Chondrocyte (in vitro differentiated cells): ENCODE data around the gene ROBO2. TPM values are rescaled to one million over a fixed set of nuclear protein-coding genes. Genes with fewer than 3 reads are reported as not detected.

Experiments used
- DNase-seq: peaks from one replicate; pipeline ENCODE4 v3.0.0; 2021; ENCODE audit warnings: mixed read lengths, low spot score
- H3K27ac Mint-ChIP-seq: one replicate; pipeline ENCODE4 v1.8.0; 2021; ENCODE audit warnings: mild to moderate bottlenecking, moderate library complexity, mixed read lengths; ENCODE audit not compliant: unreplicated experiment
- H3K27me3 Mint-ChIP-seq: 2 replicates; pipeline ENCODE4 v1.8.0; 2021; ENCODE audit warnings: low read depth, mixed read lengths
- H3K36me3 Mint-ChIP-seq: 2 replicates; pipeline ENCODE4 v1.8.0; 2021; ENCODE audit warnings: low read depth, mixed read lengths
- H3K4me1 Mint-ChIP-seq: 2 replicates; pipeline ENCODE4 v1.8.0; 2021; ENCODE audit warnings: low read depth, mild to moderate bottlenecking, mixed read lengths
- H3K4me3 Mint-ChIP-seq: one replicate; pipeline ENCODE4 v1.8.0; 2021; ENCODE audit warnings: mild to moderate bottlenecking, moderate library complexity, mixed read lengths; ENCODE audit not compliant: unreplicated experiment
- H3K9me3 Mint-ChIP-seq: 2 replicates; pipeline ENCODE4 v1.8.0; 2021; ENCODE audit warnings: low read depth, mixed read lengths
- total RNA-seq: library from RNA; stranded (reverse); gene quantifications from 3 replicates; pipeline ENCODE4 v1.2.1, GENCODE V29; 2021
- TF ChIP-seq, protein P1 (sequence below): fragments of 200-600 bp; sonication (generic); IDR thresholded peaks from 2 replicates; pipeline ENCODE4 v1.5.0; 2021; ENCODE audit warnings: antibody characterized with exemption, mild to moderate bottlenecking, moderate library complexity

ROBO2 gene
- total RNA-seq, 1 donor from 2014 or later = 1.7 TPM

DNA sequence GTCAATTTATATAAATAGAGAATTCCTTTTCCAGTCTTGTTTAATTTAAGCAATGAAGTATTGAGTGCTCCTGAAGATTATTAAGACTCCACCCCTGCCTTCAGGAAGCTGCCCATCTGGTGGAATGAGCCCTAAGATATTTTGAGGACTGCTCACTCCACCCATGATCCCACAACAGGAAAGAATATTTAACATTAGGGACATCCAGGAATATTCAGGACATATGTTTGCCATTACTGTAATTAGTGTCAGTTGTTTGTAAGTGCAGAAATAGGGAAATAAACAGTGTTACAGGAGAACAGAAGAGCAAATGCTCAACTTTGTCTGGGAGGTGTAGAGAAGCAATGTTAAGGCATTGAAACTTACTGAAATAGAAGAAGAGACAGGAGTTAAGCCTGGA lies 375.0 kb downstream of the ROBO2 start:
- Mint-ChIP-seq H3K4me3 (no peak overlapping the region), H3K27me3 (no peaks in the 10 kb centered on the region), H3K36me3 (no peaks in the 10 kb centered on the region), H3K27ac (no peak overlapping the region), H3K9me3 (peaks cover 3% of the 10 kb centered on the region), H3K4me1 (peaks cover 13% of the 10 kb centered on the region)
- no peak for DNase-seq
- TF ChIP-seq, protein P1, sequence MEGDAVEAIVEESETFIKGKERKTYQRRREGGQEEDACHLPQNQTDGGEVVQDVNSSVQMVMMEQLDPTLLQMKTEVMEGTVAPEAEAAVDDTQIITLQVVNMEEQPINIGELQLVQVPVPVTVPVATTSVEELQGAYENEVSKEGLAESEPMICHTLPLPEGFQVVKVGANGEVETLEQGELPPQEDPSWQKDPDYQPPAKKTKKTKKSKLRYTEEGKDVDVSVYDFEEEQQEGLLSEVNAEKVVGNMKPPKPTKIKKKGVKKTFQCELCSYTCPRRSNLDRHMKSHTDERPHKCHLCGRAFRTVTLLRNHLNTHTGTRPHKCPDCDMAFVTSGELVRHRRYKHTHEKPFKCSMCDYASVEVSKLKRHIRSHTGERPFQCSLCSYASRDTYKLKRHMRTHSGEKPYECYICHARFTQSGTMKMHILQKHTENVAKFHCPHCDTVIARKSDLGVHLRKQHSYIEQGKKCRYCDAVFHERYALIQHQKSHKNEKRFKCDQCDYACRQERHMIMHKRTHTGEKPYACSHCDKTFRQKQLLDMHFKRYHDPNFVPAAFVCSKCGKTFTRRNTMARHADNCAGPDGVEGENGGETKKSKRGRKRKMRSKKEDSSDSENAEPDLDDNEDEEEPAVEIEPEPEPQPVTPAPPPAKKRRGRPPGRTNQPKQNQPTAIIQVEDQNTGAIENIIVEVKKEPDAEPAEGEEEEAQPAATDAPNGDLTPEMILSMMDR = no peak

DNA sequence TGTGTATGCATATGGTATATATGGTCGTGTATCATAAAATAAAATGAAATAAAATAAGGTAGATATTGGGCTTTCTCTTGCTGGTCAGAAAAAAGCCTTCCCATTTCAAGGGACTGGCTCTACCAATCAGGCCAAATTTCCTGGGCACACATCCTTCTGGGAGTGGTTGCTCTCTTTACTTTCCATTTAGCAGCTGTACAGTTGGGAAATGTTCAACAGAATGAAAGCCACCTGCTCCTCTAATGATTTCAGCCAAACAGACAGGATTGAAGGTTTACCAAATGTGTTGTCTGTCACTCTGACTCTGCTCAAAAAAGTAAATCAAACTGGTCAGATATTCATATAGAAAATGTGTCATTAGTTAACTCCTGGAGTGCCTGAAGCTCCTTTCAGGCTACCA lies 380.4 kb downstream of the ROBO2 start:
- no peak for DNase-seq
- TF ChIP-seq, protein P1 = no peak
- no peak overlapping the region for H3K27ac Mint-ChIP-seq
- no peaks in the 10 kb centered on the region for H3K4me1 Mint-ChIP-seq
- no peak overlapping the region for H3K4me3 Mint-ChIP-seq
- no peaks in the 10 kb centered on the region for H3K9me3 Mint-ChIP-seq
- H3K27me3 Mint-ChIP-seq = no peaks in the 10 kb centered on the region
- no peaks in the 10 kb centered on the region for H3K36me3 Mint-ChIP-seq

DNA sequence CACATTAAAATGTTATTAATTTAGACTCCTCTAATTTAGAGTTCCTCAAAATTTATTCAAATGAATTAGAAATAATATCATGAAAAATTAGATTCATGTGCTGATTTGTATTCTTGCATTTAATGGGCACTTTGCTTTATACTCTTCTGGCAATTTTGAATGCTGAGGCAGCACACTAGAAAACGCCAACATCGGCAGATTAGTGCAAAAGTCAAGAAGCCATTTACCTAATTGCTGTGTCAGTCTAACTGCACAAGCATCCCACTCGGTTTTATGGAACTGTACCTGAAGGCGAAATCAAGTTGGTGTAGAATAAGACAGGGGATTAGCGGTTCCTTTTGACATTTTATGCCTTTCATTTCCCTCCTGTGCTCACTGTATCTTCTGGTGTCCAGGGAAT lies 382.0 kb downstream of the ROBO2 start:
- Mint-ChIP-seq H3K27ac (no peak overlapping the region), H3K9me3 (no peaks in the 10 kb centered on the region), H3K27me3 (no peaks in the 10 kb centered on the region), H3K4me3 (no peak overlapping the region), H3K36me3 (no peaks in the 10 kb centered on the region), H3K4me1 (no peaks in the 10 kb centered on the region)
- no peak for DNase-seq
- TF ChIP-seq, protein P1 = no peak

DNA sequence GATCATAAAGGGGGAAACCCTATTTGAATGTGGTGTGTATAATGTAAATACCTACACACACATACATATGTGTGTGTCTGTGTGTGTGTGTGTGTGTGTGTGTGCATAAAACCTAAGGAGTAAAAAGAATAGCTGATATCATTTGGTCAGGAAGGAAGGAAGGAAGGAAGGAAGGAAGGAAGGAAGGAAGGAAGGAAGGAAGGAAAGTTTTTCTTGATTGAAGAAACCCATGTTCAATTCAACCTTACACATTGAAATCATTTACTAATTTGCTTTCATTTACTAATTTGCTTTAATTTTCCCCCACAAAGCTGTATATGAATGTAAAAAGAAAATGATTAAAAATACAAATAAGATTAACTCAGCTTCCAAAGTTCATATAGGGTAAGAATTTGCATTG lies 386.6 kb downstream of the ROBO2 start:
- H3K9me3 Mint-ChIP-seq = no peaks in the 10 kb centered on the region
- H3K27me3 Mint-ChIP-seq = no peaks in the 10 kb centered on the region
- no peaks in the 10 kb centered on the region for H3K36me3 Mint-ChIP-seq
- H3K4me3 Mint-ChIP-seq = no peak overlapping the region
- TF ChIP-seq, protein P1 = no peak
- H3K4me1 Mint-ChIP-seq = no peaks in the 10 kb centered on the region
- no peak overlapping the region for H3K27ac Mint-ChIP-seq
- no peak for DNase-seq

GRCh38 chr3:77427528-77427927 lies 387.6 kb downstream of the ROBO2 start:
- Mint-ChIP-seq H3K4me3 (no peak overlapping the region), H3K36me3 (no peaks in the 10 kb centered on the region), H3K9me3 (no peaks in the 10 kb centered on the region), H3K4me1 (no peaks in the 10 kb centered on the region), H3K27me3 (no peaks in the 10 kb centered on the region), H3K27ac (no peak overlapping the region)
- TF ChIP-seq, protein P1 = no peak
- DNase-seq = no peak
